Measurements from ENCODE around the gene UBXN11. TPM values are rescaled to one million over a fixed set of nuclear protein-coding genes. Genes with fewer than 3 reads are reported as not detected.

The UBXN11 gene
- total RNA-seq, 4 donors from 2014 or later, result 3.7 to 12.1 (median 10.5) TPM

DNA sequence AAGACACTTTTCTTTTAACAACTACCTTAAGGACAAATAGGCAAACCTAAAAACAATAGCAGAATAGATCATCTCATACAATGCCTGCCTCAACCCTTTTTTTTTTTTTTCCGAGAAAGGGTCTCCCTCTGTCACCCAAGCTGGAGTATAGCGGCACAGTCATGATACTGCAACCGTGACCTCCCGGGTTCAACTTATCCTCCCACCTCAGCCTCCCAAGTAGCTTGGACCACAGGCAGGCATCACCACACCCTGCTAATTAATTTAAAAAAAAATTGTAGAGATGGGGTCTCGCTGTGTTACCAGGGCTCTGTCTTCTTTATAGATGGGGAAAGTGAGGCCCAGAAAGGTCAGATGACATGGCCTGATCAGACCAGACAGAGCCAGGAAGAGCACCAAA lies 18.6 kb downstream of the UBXN11 start:
- TF ChIP-seq, protein P1, sequence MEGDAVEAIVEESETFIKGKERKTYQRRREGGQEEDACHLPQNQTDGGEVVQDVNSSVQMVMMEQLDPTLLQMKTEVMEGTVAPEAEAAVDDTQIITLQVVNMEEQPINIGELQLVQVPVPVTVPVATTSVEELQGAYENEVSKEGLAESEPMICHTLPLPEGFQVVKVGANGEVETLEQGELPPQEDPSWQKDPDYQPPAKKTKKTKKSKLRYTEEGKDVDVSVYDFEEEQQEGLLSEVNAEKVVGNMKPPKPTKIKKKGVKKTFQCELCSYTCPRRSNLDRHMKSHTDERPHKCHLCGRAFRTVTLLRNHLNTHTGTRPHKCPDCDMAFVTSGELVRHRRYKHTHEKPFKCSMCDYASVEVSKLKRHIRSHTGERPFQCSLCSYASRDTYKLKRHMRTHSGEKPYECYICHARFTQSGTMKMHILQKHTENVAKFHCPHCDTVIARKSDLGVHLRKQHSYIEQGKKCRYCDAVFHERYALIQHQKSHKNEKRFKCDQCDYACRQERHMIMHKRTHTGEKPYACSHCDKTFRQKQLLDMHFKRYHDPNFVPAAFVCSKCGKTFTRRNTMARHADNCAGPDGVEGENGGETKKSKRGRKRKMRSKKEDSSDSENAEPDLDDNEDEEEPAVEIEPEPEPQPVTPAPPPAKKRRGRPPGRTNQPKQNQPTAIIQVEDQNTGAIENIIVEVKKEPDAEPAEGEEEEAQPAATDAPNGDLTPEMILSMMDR (IDR thresholded peaks at IDR 0.05), result no peak
- TF ChIP-seq POLR2A (IDR thresholded peaks at IDR 0.05), result no peak
- TF ChIP-seq POLR2AphosphoS5 (IDR thresholded peaks at IDR 0.05), result no peak
- no peak for TF ChIP-seq EP300 (IDR thresholded peaks at IDR 0.05)
- H3K4me1 ChIP-seq, result peaks cover 0 to 74% (median 26%) of the 10 kb centered on the region in 3 donors
- H3K4me3 ChIP-seq, result no peak overlapping the region
- H3K27me3 ChIP-seq, result no peaks in the 10 kb centered on the region
- peaks cover 0 to 1% of the 10 kb centered on the region in 2 donors for H3K36me3 ChIP-seq
- 72 to 92% methylated on average over 2 to 4 of the region's 5 CpGs for WGBS, 2 donors (ENCODE audit: low coverage in 1 of 2)
- no peaks in the 10 kb centered on the region for H3K9me3 ChIP-seq
- ATAC-seq, result no peak
- H3K27ac ChIP-seq, result peak overlapping the region in 3 of 4 donors; percentile 60 to 97 (median 95)

DNA sequence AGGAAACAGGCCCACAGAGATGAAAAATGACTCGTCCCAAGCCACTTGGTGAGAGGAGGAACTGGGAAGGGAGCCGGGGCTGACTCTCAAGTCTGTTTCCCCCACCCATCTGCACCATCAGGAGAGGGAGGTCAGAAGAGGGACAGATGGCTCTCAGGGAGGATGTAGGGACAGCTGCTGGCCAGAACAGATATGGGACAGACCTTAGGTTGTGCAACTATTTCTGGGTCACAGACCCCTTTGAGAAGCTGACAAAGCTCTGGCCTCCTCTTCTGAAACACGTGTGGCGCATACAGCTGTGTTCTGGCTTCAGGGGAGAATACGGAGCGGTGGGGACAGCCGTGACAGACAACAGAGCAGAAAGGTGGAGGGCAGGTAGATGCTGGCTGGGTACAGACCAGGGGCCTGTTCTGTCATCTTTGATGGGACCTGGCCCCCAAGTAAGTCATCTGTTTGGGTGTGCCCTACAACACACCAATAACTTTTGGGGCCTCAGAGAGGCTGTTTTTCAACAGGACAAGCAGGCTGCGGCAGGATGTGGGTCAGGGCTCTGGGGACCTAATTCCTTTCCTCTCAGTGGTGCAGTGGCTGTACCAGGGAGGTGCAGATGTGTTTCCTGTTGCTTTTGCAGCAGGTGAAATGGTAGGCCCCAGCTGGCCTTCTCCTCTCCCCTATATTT lies 19.3 kb downstream of the UBXN11 start:
- Histone ChIP-seq H3K27ac (peak overlapping the region in 3 of 4 donors; percentile 60 to 97 (median 95)), H3K4me3 (no peak overlapping the region), H3K4me1 (peaks cover 0 to 80% (median 26%) of the 10 kb centered on the region in 3 donors), H3K9me3 (no peaks in the 10 kb centered on the region), H3K36me3 (no peaks in the 10 kb centered on the region), H3K27me3 (no peaks in the 10 kb centered on the region)
- peak; percentile 77 for ATAC-seq
- TF ChIP-seq, protein P1 (IDR thresholded peaks at IDR 0.05), result peak in 1 of 4 experiments; percentile 7
- TF ChIP-seq POLR2A (IDR thresholded peaks at IDR 0.05) (no peak), EP300 (IDR thresholded peaks at IDR 0.05) (no peak), POLR2AphosphoS5 (IDR thresholded peaks at IDR 0.05) (peak; percentile 19)
- 58 to 59% methylated on average over 5 to 7 of the region's 8 CpGs for WGBS, 2 donors (ENCODE audit: low coverage in 1 of 2)

DNA sequence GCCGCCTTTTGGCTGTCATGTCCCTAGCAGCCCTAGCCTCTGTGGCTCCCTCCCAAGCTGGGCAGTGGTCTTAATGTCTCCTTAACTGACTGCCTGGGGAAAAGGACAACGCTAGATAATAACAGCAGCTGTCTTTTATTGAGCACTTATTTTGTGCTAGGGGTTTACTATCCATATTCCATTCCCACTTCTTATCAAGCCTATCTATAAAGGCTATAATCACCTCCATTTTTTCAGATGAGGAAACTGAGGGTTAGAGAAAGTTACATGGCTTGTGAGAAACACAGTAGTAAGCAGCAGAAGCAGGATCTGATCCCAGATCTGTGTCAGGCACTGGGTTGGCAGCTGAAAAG lies 20.4 kb downstream of the UBXN11 start:
- no peak for TF ChIP-seq POLR2AphosphoS5 (IDR thresholded peaks at IDR 0.05)
- TF ChIP-seq EP300 (IDR thresholded peaks at IDR 0.05), result no peak
- TF ChIP-seq, protein P1 (IDR thresholded peaks at IDR 0.05), result no peak
- no peak for TF ChIP-seq POLR2A (IDR thresholded peaks at IDR 0.05)
- Histone ChIP-seq H3K9me3 (no peaks in the 10 kb centered on the region), H3K36me3 (no peaks in the 10 kb centered on the region), H3K4me3 (no peak overlapping the region), H3K4me1 (peaks cover 0 to 89% (median 37%) of the 10 kb centered on the region in 3 donors), H3K27me3 (no peaks in the 10 kb centered on the region), H3K27ac (peak overlapping the region in 3 of 4 donors; percentile 60 to 97 (median 95))
- ATAC-seq, result no peak
- WGBS, 2 donors (ENCODE audit: low coverage in 1 of 2), result 67% methylated on average over 1 of the region's 2 CpGs

DNA sequence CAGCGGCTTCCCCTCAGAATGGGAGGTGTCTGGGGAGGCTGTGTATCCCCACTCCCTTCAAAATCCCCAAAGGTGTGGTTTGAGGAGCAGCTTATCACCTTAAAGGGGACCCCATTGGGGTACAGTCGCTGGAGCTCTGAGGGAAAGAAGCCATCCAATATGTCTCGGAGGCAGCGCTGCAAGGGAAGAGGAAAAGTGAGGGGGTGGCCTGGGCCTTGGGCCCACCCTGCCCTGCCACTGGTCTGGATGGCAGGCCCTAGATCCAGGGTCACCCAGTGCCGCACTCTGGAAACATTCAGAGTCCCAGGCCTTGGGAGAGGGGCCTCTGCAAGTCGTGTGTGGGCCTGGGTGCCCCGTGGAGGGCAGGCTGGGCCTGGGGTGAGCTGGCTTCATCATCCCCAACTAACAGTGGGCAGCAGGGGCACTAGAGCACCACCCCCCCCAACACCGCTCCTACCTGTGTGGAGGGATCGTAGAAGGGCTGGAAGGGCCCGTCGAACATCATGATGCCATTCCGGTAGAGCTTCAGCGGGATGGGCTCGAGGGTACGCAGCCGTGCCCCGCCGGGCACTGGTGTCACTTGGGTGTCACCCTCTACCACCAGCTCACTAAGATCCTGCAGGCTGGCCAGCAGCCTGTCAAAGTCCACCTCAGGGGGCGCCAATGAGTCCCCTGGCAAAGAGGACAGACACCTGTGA lies 20.9 kb downstream of the UBXN11 start:
- no peak for TF ChIP-seq EP300 (IDR thresholded peaks at IDR 0.05)
- TF ChIP-seq, protein P1 (IDR thresholded peaks at IDR 0.05), result peak in 1 of 4 experiments; percentile 23
- H3K4me3 ChIP-seq, result no peak overlapping the region
- peaks cover 0 to 89% (median 40%) of the 10 kb centered on the region in 3 donors for H3K4me1 ChIP-seq
- no peaks in the 10 kb centered on the region for H3K36me3 ChIP-seq
- no peak for ATAC-seq
- H3K27ac ChIP-seq, result peak overlapping the region in 3 of 4 donors; percentile 95 to 97 (median 95)
- no peaks in the 10 kb centered on the region for H3K27me3 ChIP-seq
- no peaks in the 10 kb centered on the region for H3K9me3 ChIP-seq
- no CpG with 5 or more reads among the region's 19 CpGs for WGBS, 2 donors (ENCODE audit: low coverage in 1 of 2)

Data from gastroesophageal sphincter (tissue), 4 donors.